ENCODE measurements around the gene NHLH1. TPM values are rescaled to one million over a fixed set of nuclear protein-coding genes. Genes with fewer than 3 reads are reported as not detected.

The NHLH1 gene
- total RNA-seq, 1 experiment from 2014 or later, result 2.2 TPM

DNA sequence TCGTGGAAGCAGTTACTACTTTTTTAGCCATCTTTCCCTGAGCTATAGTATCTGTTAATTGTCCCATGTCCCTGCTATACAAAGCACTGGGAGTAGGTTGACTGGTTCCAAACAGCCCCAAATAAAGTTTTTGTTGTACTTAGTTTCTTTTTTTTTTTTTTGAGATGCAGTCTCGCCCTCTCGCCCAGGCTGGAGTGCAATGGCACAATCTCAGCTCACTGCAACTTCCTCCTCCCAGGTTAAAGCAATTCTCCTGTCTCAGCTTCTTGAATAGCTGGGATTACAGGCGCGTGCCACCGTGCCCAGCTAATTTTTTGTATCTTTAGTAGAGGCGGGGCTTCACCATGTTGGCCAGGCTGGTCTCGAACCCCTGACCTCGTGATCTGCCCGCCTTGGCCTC lies 20.4 kb upstream of the NHLH1 start:
- no peak for DNase-seq
- no peak overlapping the region for H3K27ac ChIP-seq
- peaks cover 28% of the 10 kb centered on the region for H3K36me3 ChIP-seq
- no peak overlapping the region for H3K4me3 ChIP-seq
- 0 out of 2 replicates have a peak, but pooled peaks cover 6% of the 10 kb centered on the region for H3K4me1 ChIP-seq
- H3K9me3 ChIP-seq (replicated peaks), result no peaks in the 10 kb centered on the region
- H3K27me3 ChIP-seq, result no peaks in the 10 kb centered on the region

DNA sequence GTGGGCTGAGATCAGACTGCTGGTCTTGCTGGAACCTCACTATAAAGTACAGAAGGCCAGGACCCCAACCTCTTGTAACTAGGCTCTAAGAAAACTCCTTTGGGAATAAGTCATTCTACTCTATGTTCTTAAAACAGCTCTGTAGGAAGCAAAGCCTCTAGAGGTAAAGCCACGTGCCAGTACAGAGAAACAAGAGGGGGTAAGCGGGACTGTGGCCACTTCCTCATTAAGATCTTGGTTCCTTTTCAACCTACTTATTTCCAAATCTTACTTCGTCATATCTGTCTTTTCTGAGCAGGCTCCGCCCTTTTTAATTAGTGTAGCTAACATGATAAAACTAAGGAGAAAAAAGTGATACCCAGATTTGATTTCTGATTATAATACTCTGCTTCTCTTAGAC lies 19.9 kb upstream of the NHLH1 start:
- H3K27me3 ChIP-seq, result no peaks in the 10 kb centered on the region
- H3K4me1 ChIP-seq, result 0 out of 2 replicates have a peak, but pooled peaks cover 3% of the 10 kb centered on the region
- no peaks in the 10 kb centered on the region for H3K9me3 ChIP-seq (replicated peaks)
- H3K27ac ChIP-seq, result no peak overlapping the region
- DNase-seq, result no peak
- peaks cover 30% of the 10 kb centered on the region for H3K36me3 ChIP-seq
- H3K4me3 ChIP-seq, result no peak overlapping the region

GRCh38 chr1:160351629-160352028 lies 15.2 kb upstream of the NHLH1 start:
- Histone ChIP-seq H3K4me1 (no peaks in the 10 kb centered on the region), H3K27ac (no peak overlapping the region)

GRCh38 chr1:160352555-160352954 lies 14.3 kb upstream of the NHLH1 start:
- Histone ChIP-seq H3K9me3 (replicated peaks) (no peaks in the 10 kb centered on the region), H3K36me3 (peaks cover 64% of the 10 kb centered on the region), H3K4me3 (no peak overlapping the region), H3K27ac (no peak overlapping the region), H3K4me1 (no peaks in the 10 kb centered on the region), H3K27me3 (no peaks in the 10 kb centered on the region)
- no peak for DNase-seq

More at GRCh38 chr1:160351629-160352028, 15.2 kb upstream of the NHLH1 start:
- peaks cover 62% of the 10 kb centered on the region for H3K36me3 ChIP-seq
- no peak overlapping the region for H3K4me3 ChIP-seq
- no peaks in the 10 kb centered on the region for H3K27me3 ChIP-seq
- no peak for DNase-seq
- H3K9me3 ChIP-seq (replicated peaks), result no peaks in the 10 kb centered on the region

DNA sequence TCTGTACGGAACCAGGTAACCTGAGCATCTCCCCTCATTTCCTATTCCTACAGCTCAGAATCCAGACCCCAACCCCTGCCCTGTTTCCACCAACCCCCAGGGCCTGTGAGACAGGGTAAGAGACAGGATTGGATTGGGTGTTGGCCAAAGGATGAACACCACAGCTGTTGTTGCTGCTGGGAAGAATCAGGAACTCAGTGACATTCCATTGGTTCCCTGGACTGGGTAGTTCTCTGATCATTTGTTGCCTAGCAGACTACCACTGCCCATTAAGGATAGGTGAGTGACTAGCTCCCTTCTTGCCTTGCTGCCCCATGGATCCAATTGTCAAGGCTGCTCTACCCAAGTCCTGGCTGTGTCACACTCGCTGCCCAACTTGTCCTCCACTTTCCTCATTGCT lies 13.6 kb upstream of the NHLH1 start:
- no peaks in the 10 kb centered on the region for H3K9me3 ChIP-seq (replicated peaks)
- no peaks in the 10 kb centered on the region for H3K4me1 ChIP-seq
- no peaks in the 10 kb centered on the region for H3K27me3 ChIP-seq
- peak; percentile 31 to 53 for DNase-seq
- H3K27ac ChIP-seq, result no peak overlapping the region
- no peak overlapping the region for H3K4me3 ChIP-seq
- peaks cover 62% of the 10 kb centered on the region for H3K36me3 ChIP-seq

- H3K4me1 ChIP-seq, result no peaks in the 10 kb centered on the region
- H3K36me3 ChIP-seq, result peaks cover 60% of the 10 kb centered on the region
- peak; percentile 45 to 65 for DNase-seq
- no peaks in the 10 kb centered on the region for H3K9me3 ChIP-seq (replicated peaks)
- no peaks in the 10 kb centered on the region for H3K27me3 ChIP-seq
- no peak overlapping the region for H3K27ac ChIP-seq
- no peak overlapping the region for H3K4me3 ChIP-seq
These were observed 12.4 kb upstream of the NHLH1 start for GRCh38 chr1:160354388-160354985.

GRCh38 chr1:160357286-160358002 lies 9.4 kb upstream of the NHLH1 start:
- no peak overlapping the region for H3K27ac ChIP-seq
- H3K4me3 ChIP-seq, result no peak overlapping the region
- no peaks in the 10 kb centered on the region for H3K27me3 ChIP-seq
- H3K4me1 ChIP-seq, result peaks cover 13% of the 10 kb centered on the region
- H3K36me3 ChIP-seq, result peaks cover 59% of the 10 kb centered on the region
- no peaks in the 10 kb centered on the region for H3K9me3 ChIP-seq (replicated peaks)
- DNase-seq, result no peak

DNA sequence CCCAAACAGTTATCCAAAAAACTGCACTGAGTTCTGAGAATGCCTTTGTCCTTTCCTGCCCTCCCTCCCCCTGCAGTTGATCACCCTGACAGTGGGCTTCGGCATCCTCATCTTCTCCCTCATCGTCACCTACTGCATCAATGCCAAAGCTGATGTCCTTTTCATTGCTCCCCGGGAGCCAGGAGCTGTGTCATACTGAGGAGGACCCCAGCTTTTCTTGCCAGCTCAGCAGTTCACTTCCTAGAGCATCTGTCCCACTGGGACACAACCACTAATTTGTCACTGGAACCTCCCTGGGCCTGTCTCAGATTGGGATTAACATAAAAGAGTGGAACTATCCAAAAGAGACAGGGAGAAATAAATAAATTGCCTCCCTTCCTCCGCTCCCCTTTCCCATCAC lies 8.8 kb upstream of the NHLH1 start:
- Histone ChIP-seq H3K4me3 (no peak overlapping the region), H3K27me3 (no peaks in the 10 kb centered on the region), H3K9me3 (replicated peaks) (no peaks in the 10 kb centered on the region), H3K36me3 (peaks cover 55% of the 10 kb centered on the region), H3K4me1 (peaks cover 18% of the 10 kb centered on the region), H3K27ac (no peak overlapping the region)
- DNase-seq, result no peak

GRCh38 chr1:160359559-160360226 lies 7.2 kb upstream of the NHLH1 start:
- H3K36me3 ChIP-seq, result peaks cover 40% of the 10 kb centered on the region
- no peaks in the 10 kb centered on the region for H3K9me3 ChIP-seq (replicated peaks)
- H3K4me3 ChIP-seq, result no peak overlapping the region
- peaks cover 18% of the 10 kb centered on the region for H3K4me1 ChIP-seq
- no peak for DNase-seq
- H3K27me3 ChIP-seq, result no peaks in the 10 kb centered on the region
- no peak overlapping the region for H3K27ac ChIP-seq

GRCh38 chr1:160360227-160360695 lies 6.6 kb upstream of the NHLH1 start:
- Histone ChIP-seq H3K4me3 (no peak overlapping the region), H3K36me3 (peaks cover 34% of the 10 kb centered on the region), H3K9me3 (replicated peaks) (no peaks in the 10 kb centered on the region), H3K4me1 (peaks cover 18% of the 10 kb centered on the region), H3K27ac (no peak overlapping the region), H3K27me3 (no peaks in the 10 kb centered on the region)
- no peak for DNase-seq

DNA sequence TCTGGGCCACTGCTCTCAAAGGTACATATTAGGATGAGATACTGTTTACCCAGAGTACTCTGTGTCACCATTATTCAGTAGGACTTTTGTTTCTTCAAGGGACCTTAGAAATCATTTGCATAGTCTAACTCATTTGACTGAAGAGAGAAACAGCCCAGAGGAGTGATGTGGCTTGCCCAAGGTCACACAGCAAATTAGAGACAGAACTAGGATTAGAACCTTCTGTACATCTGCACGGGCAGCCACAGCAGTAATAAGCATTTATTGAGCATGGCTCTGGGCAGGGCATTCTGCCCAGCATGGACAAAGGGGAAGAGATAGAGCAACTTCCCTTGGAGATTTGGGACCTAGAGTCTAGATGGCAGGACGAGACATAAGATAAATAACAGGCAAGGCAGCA lies 5.7 kb upstream of the NHLH1 start:
- Histone ChIP-seq H3K4me1 (peaks cover 24% of the 10 kb centered on the region), H3K9me3 (replicated peaks) (no peaks in the 10 kb centered on the region), H3K27me3 (no peaks in the 10 kb centered on the region), H3K27ac (no peak overlapping the region), H3K4me3 (no peak overlapping the region), H3K36me3 (peaks cover 27% of the 10 kb centered on the region)
- DNase-seq, result no peak

DNA sequence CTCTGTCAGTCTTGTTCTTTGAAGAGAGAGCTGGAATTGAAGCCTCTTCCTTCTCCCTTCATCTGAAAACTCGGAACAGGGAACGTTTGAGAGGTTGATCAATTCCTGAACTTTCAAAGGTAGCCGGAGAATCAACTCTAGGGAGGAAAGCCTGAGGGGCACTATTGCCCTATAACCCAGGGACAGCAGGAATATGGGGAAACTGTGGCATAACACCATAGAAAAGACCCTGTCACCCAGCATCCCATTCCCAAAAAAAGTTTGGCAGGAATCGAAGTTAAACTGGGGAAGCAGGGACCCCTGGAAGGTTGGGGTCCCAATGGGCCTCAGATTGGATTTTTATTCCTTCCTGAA lies 5.1 kb upstream of the NHLH1 start:
- H3K27ac ChIP-seq, result peak overlapping the region; percentile 55
- no peak for DNase-seq
- H3K36me3 ChIP-seq, result peaks cover 24% of the 10 kb centered on the region
- no peak overlapping the region for H3K4me3 ChIP-seq
- H3K4me1 ChIP-seq, result peaks cover 27% of the 10 kb centered on the region
- H3K9me3 ChIP-seq (replicated peaks), result no peaks in the 10 kb centered on the region
- no peaks in the 10 kb centered on the region for H3K27me3 ChIP-seq

- H3K27ac ChIP-seq, result peak overlapping the region; percentile 55
- H3K4me1 ChIP-seq, result peaks cover 30% of the 10 kb centered on the region
- H3K4me3 ChIP-seq, result no peak overlapping the region
- peak; percentile 51 to 70 for DNase-seq
- no peaks in the 10 kb centered on the region for H3K9me3 ChIP-seq (replicated peaks)
- peaks cover 24% of the 10 kb centered on the region for H3K36me3 ChIP-seq
- H3K27me3 ChIP-seq, result no peaks in the 10 kb centered on the region
These were observed 4.5 kb upstream of the NHLH1 start for GRCh38 chr1:160362168-160362957.

DNA sequence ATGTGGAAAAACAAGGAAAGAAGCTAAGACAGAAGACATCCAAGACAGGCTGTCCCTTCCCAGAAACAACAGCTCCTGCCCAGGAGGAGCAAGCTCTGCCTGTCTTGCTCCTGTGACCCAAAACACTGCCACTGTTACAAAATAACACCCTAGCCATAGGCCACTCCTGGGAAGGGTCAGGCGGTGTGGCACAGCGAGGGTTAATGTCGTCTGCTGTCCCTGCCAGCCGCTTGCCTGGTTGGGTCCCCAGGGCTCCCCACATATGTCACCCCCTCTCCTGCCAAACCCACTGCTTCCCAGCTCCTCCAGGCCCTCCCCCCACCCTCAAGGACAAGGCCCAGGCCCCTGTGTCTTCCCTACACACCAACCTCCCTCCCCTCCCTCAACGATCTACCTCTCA lies 3.9 kb upstream of the NHLH1 start:
- Histone ChIP-seq H3K9me3 (replicated peaks) (no peaks in the 10 kb centered on the region), H3K36me3 (peaks cover 19% of the 10 kb centered on the region), H3K4me1 (peaks cover 30% of the 10 kb centered on the region), H3K4me3 (no peak overlapping the region), H3K27ac (peak overlapping the region; percentile 55), H3K27me3 (no peaks in the 10 kb centered on the region)
- no peak for DNase-seq
